Measurements from ENCODE around the gene ARHGAP44.

ARHGAP44 gene

DNA sequence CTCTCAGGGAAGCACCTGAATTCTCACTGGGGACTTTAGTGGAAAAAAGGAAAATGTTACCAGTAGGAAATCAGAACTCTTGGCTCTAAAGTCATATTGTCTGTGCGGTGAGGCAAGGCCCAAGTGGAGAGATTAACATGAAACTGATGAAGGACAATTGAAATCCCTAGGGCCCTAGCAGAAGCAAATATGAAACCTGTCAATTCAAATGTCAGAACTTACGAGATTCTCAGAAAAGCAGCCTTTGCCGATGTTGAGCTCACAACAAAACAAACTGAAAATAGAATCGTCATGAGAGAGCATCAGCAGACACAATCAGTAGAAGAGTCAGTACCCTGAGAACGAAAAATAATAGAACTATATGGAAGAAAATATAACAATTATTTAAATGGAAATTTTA, 119.7 kb downstream of the ARHGAP44 start:
- Mint-ChIP-seq H3K27me3 (peaks cover 10% of the 10 kb centered on the region), H3K9me3 (peaks cover 35% of the 10 kb centered on the region), H3K4me3 (no peak overlapping the region), H3K36me3 (peaks cover 1% of the 10 kb centered on the region), H3K27ac (no peak overlapping the region), H3K4me1 (no peaks in the 10 kb centered on the region)

DNA sequence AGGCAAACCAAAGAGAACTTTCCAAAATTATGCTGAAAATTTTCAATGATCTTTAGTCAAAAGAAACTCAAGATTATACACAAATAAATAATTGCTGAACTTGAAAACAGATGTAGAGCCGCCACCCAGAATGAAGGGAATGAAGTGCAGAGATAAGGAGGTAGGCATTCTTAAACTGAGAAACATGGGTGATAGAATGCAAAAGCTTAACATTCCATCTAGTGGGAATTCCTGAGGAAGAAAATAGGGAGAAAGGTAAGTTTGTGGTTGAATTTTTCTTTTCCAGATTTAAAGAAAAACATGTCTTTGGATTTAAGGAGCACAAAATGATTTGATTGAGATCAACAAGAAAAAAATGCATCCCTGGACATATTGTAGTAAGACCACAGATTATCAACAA, 120.2 kb downstream of the ARHGAP44 start:
- H3K27me3 Mint-ChIP-seq, result peaks cover 8% of the 10 kb centered on the region
- H3K36me3 Mint-ChIP-seq, result peaks cover 1% of the 10 kb centered on the region
- H3K27ac Mint-ChIP-seq, result no peak overlapping the region
- H3K4me3 Mint-ChIP-seq, result no peak overlapping the region
- no peaks in the 10 kb centered on the region for H3K4me1 Mint-ChIP-seq
- peaks cover 31% of the 10 kb centered on the region for H3K9me3 Mint-ChIP-seq

DNA sequence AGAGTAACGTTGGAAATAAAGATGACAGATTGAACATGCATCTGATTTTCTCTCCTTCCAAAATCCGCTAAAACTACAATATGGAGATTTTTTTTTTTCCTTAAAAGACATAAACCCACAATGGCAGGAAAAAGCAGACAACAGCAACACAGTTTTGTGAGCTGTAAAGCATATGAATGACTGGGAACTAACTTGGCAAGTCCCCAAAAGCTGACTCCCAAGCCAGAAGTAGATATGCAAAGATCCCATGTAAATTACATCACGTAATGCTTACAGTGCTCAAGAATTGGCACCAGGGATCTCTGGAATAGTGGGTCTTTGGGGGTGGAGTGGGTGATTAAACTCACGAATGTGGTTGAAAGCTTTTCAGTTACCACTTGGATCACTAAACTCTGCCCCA, 121.9 kb downstream of the ARHGAP44 start:
- Mint-ChIP-seq H3K4me3 (no peak overlapping the region), H3K9me3 (peaks cover 29% of the 10 kb centered on the region), H3K4me1 (no peaks in the 10 kb centered on the region), H3K27me3 (peaks cover 7% of the 10 kb centered on the region), H3K36me3 (peaks cover 1% of the 10 kb centered on the region), H3K27ac (no peak overlapping the region)

DNA sequence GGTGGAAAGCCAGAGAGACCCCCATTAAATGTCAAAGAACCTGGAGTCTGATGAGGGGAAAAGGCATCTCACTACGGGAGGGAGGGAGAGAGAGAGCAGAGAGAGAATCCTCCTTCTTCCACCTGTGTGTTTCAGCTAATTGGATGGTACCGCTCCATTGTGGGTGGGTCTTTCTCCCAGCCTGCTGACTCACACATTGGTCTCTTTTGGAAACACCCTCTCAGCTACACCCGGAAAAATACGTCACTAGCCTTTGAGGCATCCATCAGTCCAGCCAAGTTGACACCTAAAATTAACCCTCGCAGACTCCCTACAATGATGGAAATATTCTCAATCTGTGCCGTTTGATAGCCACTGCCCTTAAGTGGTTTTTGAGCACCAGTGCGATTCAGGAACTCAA, 128.1 kb downstream of the ARHGAP44 start:
- H3K4me1 Mint-ChIP-seq, result no peaks in the 10 kb centered on the region
- H3K4me3 Mint-ChIP-seq, result no peak overlapping the region
- peaks cover 1% of the 10 kb centered on the region for H3K27me3 Mint-ChIP-seq
- H3K27ac Mint-ChIP-seq, result no peak overlapping the region
- no peaks in the 10 kb centered on the region for H3K9me3 Mint-ChIP-seq
- no peaks in the 10 kb centered on the region for H3K36me3 Mint-ChIP-seq

DNA sequence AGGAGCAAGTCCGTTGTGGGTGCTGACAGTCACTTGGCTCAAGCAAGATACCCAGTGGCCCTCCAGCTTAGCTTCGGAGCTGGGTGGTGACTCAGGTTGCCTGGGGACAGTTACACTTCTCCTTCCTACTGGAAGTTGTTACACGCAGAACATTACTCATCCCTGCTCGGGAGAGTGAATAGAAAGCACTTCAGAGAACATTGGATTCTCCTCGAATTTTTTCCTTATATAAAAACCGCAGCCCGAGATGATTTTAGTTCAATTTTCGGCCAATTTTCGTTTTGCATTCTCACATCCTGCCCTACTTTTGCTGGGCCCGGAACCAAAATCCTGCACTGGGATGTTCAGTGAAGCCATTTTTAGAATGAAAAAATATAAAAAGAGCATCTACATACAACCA, 128.8 kb downstream of the ARHGAP44 start:
- no peaks in the 10 kb centered on the region for H3K4me1 Mint-ChIP-seq
- H3K27ac Mint-ChIP-seq, result no peak overlapping the region
- no peaks in the 10 kb centered on the region for H3K36me3 Mint-ChIP-seq
- no peak overlapping the region for H3K4me3 Mint-ChIP-seq
- H3K9me3 Mint-ChIP-seq, result no peaks in the 10 kb centered on the region
- H3K27me3 Mint-ChIP-seq, result no peaks in the 10 kb centered on the region

DNA sequence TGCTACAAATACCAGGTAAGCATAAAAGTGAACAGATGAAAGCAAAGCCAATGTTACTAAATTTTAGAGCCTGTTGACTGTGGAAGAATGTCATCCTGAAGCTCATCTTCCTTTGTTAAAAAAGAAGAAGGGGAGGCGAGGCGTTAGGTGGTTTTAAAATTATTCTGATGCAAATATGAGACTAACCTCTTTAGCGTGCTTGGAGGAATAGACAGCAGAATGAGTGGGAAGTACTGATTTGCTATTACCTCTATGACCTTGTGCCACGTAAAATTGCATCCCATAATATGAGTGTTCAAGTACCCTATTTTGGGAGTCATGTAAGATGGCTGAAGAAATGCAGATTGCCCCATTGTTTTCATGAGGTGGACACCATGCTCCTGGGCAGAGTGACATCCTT, 132.8 kb downstream of the ARHGAP44 start:
- Mint-ChIP-seq H3K9me3 (no peaks in the 10 kb centered on the region), H3K4me3 (no peak overlapping the region), H3K36me3 (no peaks in the 10 kb centered on the region), H3K4me1 (no peaks in the 10 kb centered on the region), H3K27me3 (no peaks in the 10 kb centered on the region), H3K27ac (no peak overlapping the region)

DNA sequence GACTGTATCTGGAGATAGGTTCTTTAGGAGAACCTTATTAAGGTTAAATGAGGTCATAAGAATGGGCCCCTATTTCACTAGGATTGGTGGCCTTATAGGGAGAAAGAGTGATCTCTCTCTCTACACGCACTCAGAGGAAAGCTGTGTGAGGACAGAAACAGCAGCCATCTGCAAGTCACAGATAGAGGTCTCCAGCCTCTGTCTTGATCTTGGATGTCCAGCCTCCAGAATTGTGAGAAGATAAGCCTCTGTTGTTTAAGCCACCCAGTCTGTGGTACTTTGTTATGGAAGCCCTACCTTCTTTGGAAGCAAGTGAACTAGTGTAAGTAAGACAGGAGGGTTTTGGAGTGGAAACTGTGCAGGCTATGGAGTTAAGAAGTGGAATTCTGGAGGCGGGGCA, 135.3 kb downstream of the ARHGAP44 start:
- Mint-ChIP-seq H3K4me3 (no peak overlapping the region), H3K36me3 (no peaks in the 10 kb centered on the region), H3K9me3 (no peaks in the 10 kb centered on the region), H3K4me1 (no peaks in the 10 kb centered on the region), H3K27me3 (peaks cover 4% of the 10 kb centered on the region), H3K27ac (no peak overlapping the region)

DNA sequence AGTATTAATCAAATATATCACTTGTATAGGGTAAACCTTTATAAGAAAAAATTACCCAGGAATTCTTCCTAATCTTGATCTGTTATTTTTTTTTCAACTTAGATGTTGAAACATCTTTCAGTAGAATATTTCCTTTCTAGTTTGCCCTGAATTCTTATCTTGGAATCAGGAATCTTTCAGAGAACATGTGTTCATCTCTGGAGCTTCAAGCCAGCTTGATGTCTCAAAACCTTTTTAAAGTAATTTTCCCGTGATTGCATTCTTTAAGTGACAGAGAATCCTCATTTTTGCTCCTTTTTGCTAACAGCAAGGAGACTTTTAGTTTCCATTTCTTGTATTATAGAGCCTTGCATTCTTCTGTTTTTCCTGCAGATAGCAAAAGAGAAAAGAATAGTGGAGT, 137.7 kb downstream of the ARHGAP44 start:
- Mint-ChIP-seq H3K27me3 (peaks cover 4% of the 10 kb centered on the region), H3K4me3 (no peak overlapping the region), H3K27ac (no peak overlapping the region), H3K4me1 (no peaks in the 10 kb centered on the region), H3K36me3 (no peaks in the 10 kb centered on the region), H3K9me3 (no peaks in the 10 kb centered on the region)

DNA sequence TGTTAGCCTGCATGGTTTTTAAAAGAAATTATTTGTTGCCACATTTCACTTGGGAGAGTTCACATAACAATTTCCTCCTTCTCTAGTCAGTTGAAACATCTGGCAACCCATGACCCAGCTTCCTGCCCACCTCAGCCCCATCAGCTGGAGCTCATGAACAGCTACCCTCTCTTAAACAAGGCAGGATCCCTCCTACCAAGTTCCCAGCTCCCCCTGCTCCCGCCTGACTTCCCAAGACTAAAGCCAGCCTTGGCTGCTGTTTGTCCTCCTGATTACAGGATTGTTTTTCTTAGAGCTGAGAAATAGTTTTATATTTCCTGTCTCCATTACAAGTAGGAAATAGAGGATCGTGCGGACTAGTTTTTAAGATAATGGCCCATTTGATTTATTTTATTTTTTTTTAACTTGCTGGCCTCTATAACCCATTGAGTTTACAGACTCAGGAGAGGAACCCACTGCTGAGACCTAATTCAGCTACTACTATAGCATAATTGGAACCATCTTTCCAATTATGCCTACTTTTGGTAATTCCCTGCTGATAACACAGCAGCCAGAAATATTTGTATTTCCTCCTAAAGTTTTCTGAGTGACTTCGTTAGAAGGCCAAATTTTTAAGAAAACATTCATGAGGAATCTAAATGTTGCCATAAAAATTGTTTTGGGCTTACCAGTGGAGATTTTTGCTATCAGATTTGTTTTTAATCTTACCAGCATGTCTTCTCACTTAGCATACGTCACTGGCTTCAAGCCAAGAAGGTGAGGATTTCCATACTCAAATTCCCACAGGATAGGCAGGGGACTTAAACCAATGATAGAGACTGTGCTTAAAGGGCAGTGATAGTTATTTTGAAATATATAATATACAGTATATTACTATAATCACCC, 138.5 kb downstream of the ARHGAP44 start:
- H3K4me1 Mint-ChIP-seq, result no peaks in the 10 kb centered on the region
- H3K9me3 Mint-ChIP-seq, result no peaks in the 10 kb centered on the region
- no peaks in the 10 kb centered on the region for H3K36me3 Mint-ChIP-seq
- H3K27me3 Mint-ChIP-seq, result peaks cover 4% of the 10 kb centered on the region
- H3K4me3 Mint-ChIP-seq, result no peak overlapping the region
- no peak overlapping the region for H3K27ac Mint-ChIP-seq

DNA sequence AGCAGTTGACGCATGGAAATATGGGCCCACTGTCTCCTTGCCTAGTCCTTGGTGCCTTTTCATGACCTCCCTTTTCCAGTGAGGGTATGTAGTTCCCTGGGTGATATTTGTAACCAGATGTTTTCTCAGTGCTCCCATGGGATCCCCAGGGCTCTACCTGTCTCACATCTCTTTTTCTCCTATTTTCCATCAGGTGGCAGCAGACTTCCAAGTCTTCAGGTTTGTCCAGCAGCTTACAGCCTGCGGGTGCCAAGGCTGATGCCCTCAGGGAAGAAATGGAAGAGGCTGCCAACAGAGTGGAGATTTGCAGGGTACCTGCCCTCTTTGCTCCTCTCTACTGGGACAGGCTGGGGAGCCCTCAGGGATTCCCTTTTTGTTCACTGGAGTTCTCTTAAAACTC, 139.4 kb downstream of the ARHGAP44 start:
- Mint-ChIP-seq H3K4me1 (no peaks in the 10 kb centered on the region), H3K27me3 (peaks cover 6% of the 10 kb centered on the region), H3K27ac (no peak overlapping the region), H3K36me3 (no peaks in the 10 kb centered on the region), H3K4me3 (no peak overlapping the region), H3K9me3 (no peaks in the 10 kb centered on the region)

DNA sequence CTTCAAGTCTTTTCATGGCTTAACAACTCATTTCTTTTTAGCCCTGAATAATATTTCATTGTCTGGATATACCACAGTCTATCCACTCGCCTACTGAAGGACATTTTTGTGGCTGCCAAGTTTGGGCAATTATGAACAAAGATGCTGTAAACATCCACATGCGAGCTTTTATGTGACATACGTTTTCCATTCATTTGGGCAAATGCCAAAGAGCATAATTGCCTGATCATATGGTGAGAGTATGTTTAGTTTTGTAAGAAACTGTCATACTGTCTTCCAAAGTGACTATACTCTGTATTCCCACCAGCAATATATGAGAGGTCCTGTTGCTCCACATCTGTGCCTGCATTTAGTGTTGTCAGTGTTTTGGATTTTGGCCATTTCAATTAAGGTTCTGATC, 147.2 kb downstream of the ARHGAP44 start:
- no peaks in the 10 kb centered on the region for H3K36me3 Mint-ChIP-seq
- no peak overlapping the region for H3K27ac Mint-ChIP-seq
- no peak overlapping the region for H3K4me3 Mint-ChIP-seq
- H3K4me1 Mint-ChIP-seq, result no peaks in the 10 kb centered on the region
- peaks cover 3% of the 10 kb centered on the region for H3K27me3 Mint-ChIP-seq
- no peaks in the 10 kb centered on the region for H3K9me3 Mint-ChIP-seq

DNA sequence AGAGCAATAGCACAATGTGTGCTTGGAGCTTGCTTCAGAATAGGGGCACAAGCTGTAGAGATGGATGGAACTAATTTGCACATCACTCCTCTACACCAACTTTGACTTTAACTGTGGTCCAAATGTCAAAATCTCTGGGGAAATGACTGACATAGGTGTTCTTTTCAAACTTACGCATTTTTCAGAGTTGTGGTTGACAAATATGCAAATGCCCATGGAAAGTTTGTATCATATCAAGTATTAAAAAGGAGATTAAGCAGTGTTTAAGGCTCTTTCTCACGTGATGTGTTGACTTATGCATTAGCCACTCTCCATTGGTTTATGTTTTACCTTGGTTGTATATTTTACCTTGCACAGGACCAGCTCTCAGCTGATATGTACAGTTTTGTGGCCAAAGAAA, 151.4 kb downstream of the ARHGAP44 start:
- Mint-ChIP-seq H3K27me3 (peaks cover 3% of the 10 kb centered on the region), H3K4me3 (no peak overlapping the region), H3K27ac (no peak overlapping the region), H3K4me1 (no peaks in the 10 kb centered on the region), H3K36me3 (no peaks in the 10 kb centered on the region), H3K9me3 (no peaks in the 10 kb centered on the region)

DNA sequence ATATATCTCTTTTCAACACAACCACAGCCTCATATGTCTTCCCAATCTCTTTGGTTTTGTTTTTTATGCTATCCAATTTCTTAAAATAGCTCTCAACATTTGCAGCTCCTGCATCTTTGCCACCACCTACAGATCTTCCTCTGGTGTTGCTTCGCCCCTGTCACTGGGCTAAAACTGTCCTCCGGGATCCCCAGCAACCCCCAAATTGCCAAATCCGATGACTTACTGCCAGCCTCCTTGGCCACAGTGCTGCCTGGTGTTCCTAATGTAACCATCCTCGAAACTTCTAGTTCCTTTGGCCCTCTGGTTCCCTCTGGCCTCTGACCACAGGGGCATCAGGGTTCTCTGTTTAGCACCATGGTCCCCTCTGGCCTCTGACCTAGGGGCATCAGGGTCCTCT, 157.7 kb downstream of the ARHGAP44 start:
- Mint-ChIP-seq H3K36me3 (no peaks in the 10 kb centered on the region), H3K4me1 (no peaks in the 10 kb centered on the region), H3K27me3 (peaks cover 3% of the 10 kb centered on the region), H3K27ac (no peak overlapping the region), H3K4me3 (no peak overlapping the region), H3K9me3 (no peaks in the 10 kb centered on the region)

DNA sequence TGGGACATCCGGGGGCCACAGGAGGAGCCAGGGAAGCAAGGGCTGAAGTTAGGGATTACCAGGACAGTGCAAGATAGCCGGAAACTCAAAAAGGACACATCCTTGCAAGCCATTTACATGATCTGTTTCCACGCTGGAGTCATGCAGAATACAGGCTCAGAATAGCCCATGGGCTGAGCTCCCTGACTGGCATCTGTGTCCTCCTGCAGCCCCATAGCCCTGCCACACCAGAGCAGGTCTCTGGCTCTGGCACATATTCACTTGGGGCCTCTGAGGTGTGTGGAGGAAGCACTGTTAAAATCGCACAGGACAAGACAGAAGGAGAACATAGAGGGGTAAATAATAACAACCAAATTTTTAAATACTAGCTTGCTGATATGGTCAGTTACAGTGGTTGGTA, 162.7 kb downstream of the ARHGAP44 start:
- Mint-ChIP-seq H3K27ac (no peak overlapping the region), H3K4me3 (no peak overlapping the region)

DNA sequence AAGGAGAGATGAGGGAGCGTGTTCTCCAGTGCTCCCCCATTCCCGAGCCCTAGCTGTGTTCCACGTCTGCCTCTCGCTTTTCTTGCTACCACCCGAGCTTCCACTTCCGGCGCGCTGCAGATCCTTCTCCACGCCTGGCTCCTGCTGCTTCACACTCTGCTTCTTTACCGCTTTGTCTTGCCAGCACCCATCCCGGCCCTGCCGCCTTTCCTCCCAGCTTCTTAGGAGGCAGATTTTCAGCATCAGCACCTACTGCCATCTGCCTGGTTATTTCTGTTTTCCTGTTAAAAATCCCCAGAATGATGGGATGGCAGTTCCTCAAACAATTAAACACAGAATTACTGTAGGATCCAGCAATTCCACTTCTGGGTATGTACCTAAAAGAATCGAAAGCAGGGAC, 163.9 kb downstream of the ARHGAP44 start:
- H3K27ac Mint-ChIP-seq, result no peak overlapping the region
- H3K9me3 Mint-ChIP-seq, result no peaks in the 10 kb centered on the region
- no peaks in the 10 kb centered on the region for H3K36me3 Mint-ChIP-seq
- H3K4me3 Mint-ChIP-seq, result no peak overlapping the region
- no peaks in the 10 kb centered on the region for H3K27me3 Mint-ChIP-seq
- no peaks in the 10 kb centered on the region for H3K4me1 Mint-ChIP-seq

More for the DNA sequence above, 162.7 kb downstream of the ARHGAP44 start:
- H3K4me1 Mint-ChIP-seq, result no peaks in the 10 kb centered on the region
- peaks cover 2% of the 10 kb centered on the region for H3K27me3 Mint-ChIP-seq
- H3K36me3 Mint-ChIP-seq, result no peaks in the 10 kb centered on the region
- H3K9me3 Mint-ChIP-seq, result no peaks in the 10 kb centered on the region

DNA sequence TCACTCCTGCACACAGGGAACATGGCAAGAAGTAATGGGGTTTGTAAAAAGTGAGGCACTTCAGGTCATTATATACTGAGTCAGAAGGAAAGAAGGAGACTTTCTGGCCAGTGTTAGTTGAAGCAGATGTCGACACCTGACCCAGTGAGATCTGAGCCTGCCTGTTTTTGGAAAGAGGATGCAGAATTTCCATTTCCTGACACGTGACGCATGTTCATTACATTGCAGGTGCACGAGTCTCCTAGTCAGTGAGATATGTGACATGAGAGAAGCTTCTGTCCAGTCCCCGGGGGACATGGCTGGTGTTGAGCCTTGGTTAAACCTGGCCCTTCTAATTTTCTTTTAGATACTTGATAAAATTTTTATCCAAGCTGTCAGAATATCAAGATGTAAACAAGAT, 166.2 kb downstream of the ARHGAP44 start:
- Mint-ChIP-seq H3K27me3 (no peaks in the 10 kb centered on the region), H3K4me1 (no peaks in the 10 kb centered on the region)

DNA sequence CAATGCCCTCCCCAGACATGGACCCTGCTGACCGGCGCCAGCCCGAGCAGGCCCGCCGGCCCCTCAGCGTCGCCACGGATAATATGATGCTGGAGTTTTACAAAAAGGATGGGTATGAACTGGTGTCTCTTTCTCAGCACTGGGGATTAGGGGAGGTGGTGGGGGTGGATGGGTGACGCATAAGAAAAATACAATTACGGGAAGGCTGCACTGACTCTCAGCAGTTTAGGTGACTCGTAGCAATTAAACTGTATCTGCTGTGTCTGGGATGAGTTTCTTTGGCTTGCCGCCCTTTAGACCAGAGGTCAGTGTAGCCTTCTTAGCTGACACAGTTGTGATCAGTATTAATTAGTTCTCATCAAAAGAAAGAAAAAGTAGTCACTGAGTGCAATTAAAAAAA, 169.5 kb downstream of the ARHGAP44 start:
- H3K36me3 Mint-ChIP-seq, result no peaks in the 10 kb centered on the region
- H3K4me3 Mint-ChIP-seq, result no peak overlapping the region
- peaks cover 5% of the 10 kb centered on the region for H3K27me3 Mint-ChIP-seq
- no peaks in the 10 kb centered on the region for H3K4me1 Mint-ChIP-seq
- no peaks in the 10 kb centered on the region for H3K9me3 Mint-ChIP-seq
- no peak overlapping the region for H3K27ac Mint-ChIP-seq

More for the DNA sequence above, 166.2 kb downstream of the ARHGAP44 start:
- Mint-ChIP-seq H3K9me3 (no peaks in the 10 kb centered on the region), H3K27ac (no peak overlapping the region), H3K36me3 (no peaks in the 10 kb centered on the region), H3K4me3 (no peak overlapping the region)

Measured in activated naive CD4-positive, alpha-beta T cell treated with anti-CD3 and anti-CD28 coated beads, Interleukin-2, amount 50 U/mL, for 24 hours (primary cell).